ENCODE data around the gene ASPRV1.

ASPRV1 gene

DNA sequence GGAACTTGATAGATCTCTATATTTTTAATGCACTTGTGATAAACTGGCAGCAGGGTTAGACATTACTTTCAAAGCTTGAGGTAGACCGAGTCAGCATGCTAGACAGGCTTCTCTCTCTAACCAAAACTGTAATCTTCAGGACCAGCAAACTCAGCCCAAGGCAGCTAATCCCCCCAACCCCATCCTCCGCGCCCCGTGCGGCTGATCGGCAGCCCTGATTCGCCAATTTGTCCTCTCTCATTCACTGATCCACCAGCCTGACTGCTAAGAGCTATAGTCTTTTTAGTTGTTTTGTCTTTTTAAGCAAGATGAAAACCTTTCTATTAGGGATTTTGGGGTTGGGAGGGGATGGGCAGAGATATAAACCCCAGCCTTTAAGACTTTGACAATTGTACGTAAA lies 20.7 kb downstream of the ASPRV1 start:
- no peak for DNase-seq (ENCODE audit: low read depth, low spot score)

DNA sequence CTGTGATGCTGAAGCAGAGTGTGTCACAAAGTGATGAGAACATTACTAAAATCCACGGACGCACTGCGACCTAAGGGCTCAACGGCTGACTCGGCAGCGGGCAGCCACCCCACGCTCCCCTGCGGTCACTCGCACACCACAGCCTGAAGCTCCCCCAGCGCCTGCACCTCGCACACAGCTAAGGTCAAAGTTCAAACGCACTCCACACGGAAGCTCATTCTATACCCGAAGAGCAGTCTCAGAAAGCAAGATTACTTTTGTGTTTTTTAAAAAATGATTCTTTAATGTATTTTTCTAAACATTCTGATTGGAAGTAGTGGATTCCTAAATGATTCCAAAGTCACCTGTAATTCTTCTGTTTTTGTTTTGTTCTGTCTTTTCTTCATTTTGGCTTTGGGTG lies 21.7 kb downstream of the ASPRV1 start:
- no peak for DNase-seq (ENCODE audit: low read depth, low spot score)

DNA sequence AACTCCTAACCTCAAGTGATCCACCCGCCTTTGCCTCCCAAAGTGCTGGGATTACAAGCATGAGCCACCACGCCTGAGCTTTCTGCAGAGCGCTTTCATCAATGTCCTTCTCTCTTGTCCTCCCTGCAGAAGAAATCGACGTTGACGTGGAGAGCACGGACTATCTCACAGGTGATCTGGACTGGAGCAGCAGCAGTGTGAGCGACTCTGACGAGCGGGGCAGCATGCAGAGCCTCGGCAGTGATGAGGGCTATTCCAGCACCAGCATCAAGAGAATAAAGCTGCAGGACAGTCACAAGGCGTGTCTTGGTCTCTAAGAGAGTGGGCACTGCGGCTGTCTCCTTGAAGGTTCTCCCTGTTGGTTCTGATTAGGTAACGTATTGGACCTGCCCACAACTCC lies 23.5 kb downstream of the ASPRV1 start:
- DNase-seq (ENCODE audit: low read depth, low spot score), result no peak

DNA sequence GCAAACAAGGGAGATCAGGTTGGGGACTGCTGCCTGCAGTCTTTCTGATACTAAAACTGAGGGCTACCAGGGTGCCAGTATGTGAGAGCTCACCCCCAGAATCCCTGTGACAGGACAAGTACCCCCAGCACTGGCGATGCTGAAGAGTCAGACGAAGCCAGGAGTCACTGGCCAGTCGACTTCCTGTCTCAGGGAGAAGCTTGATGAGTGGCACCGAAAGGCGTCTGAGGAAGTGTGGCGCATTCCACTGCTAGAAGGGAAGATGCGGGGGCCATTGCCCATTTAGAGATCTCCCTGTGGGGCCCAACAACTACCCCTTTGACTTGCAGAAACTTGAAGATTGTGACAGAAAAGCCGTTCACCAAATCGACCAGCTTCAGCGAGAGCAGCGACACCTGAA lies 24.5 kb downstream of the ASPRV1 start:
- no peak for DNase-seq (ENCODE audit: low read depth, low spot score)

DNA sequence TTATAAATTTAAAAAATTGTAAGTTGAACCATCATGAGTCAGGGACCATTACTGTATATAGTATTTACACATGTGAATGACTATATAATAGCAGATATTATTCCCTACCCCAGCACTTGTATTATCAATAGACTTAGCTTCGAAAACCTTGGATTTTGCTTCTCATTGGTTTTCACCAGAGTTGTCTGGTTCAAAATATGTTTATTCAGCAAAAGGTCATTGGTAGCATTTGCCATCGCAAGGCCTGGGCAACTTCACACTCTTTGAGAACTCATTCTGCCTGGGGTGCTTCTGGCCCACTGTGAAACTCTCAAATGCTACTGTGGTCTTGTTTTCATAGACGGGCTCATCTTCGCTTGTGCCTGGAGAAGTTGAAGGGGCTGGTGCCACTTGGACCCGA lies 26.4 kb downstream of the ASPRV1 start:
- DNase-seq (ENCODE audit: low read depth, low spot score), result no peak

DNA sequence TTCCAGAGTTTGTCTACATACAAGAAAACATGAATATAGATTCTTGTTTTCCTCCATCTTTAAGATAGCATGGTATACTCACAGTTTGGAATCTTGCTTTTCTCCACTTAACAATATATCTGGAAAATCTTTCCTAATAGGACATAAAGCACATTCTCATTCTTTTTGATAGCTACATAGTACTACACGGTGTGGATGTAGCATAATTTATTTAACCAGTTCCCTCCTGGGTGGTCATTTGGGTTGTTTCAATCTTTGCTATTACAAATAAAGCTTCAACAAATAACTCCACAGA lies 26.9 kb downstream of the ASPRV1 start:
- no peak for DNase-seq (ENCODE audit: low read depth, low spot score)

DNA sequence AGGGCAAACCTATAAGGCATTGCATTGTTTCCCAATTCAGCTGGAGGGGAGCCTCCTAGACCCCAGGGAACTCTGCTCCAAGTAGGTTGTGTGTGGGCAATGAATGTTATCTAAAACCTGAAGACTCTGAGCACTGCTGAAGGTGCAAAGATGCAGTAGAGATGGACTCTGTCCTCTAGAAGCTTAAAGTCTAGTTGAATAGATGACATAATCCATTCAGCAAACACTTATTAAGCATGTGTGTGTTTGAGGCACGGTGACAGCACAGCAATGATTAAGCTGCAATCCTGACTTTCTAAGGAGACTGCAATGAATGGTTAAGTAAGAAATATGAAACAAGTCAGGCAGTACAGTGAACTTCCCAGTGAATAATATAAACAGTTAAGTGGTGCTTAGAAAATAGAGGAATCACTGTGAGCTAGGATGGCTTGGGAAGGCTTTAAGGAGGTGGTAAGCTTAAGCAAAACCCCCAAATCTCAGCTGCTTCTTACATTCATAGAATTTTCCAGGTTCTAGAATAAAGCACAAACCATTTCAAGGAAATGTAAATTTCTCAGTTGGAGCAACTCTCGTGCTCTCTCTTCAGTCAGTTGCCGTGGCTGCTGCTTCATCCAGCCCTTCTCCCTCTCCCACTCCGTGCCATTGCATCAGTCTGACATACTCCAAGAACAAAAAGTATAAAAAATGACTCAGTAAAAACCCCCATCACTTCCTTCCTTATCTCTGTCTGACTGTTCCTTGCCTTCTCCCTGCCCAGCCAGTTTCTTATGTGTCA lies 27.4 kb downstream of the ASPRV1 start:
- DNase-seq (ENCODE audit: low read depth, low spot score), result no peak

DNA sequence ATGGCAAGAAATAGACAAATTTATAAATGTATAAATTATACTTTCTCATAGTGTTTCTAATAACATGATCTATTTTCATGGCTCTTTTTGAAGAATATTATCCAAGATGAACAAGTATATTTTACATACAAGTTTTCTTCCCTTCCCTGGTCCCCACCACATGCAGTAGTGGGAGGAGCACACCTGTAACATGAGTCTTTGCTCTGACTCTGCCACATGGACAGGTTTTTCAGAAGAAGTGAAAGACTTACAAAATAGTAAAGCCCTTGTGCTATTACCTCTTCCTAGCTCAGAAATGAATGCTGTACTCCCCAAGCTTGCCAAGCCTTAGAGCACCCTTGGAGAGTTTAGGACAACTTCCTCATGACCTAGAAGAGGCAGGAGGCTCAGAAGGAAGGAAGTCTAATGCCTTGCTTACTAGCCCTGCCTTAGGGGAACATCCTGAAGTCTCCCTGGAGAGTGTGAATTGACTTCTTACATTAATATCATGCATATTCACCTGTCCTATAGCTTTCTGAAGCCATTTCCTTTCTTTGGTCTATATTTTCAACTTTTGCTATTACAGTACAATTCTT lies 28.1 kb downstream of the ASPRV1 start:
- no peak for DNase-seq (ENCODE audit: low read depth, low spot score)

DNA sequence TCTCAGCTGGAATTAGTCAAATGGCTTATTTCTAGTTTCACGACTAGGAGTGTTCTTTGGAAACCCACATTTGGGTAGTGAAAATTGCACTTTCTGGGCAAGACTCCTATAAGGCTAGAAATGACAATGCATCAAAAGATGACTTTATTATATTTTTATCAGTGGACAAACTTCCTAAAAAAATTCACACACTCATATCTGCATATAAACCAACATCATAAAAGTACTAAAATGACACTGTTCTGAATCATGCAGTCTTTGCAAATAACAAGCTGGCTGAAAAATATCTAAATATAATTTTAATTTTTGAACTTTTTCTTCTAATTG lies 28.9 kb downstream of the ASPRV1 start:
- DNase-seq (ENCODE audit: low read depth, low spot score), result no peak

DNA sequence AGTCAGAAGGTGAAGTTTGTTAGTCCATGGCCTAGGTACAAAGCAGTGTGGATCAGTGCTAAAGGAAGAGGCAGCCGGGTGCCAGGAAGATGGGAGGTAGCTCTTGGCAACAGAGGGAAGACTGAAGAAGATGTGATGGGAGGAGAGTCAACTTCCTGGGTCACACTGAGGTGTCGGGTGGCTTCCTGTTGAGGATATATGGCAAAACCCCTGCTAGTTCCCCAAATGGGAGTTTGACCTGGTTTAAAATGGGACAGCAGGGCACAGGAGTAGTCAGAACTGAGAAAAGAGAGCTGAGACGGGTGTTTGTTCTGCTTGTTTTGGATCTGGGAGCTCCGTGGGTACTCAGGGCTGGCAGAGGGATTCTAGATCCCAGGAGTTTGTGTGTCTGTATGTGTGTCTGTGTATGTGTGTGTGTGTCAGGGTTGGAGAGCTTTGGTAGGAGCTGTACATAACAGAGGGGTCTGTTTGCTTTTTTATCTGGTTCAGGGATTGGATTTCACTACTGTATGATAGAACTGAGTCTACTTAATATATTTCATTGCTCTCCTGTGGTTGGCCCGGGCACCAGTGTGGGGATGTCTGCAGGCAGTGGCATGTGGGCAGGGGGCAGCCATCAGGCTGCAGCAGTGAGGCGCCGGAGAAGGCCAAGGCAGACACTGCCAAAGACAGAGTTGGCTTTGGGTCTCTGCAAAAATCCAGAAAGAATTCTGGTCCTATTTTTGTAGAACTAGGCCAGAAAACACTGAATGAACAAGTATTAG lies 29.4 kb downstream of the ASPRV1 start:
- no peak for DNase-seq (ENCODE audit: low read depth, low spot score)

DNA sequence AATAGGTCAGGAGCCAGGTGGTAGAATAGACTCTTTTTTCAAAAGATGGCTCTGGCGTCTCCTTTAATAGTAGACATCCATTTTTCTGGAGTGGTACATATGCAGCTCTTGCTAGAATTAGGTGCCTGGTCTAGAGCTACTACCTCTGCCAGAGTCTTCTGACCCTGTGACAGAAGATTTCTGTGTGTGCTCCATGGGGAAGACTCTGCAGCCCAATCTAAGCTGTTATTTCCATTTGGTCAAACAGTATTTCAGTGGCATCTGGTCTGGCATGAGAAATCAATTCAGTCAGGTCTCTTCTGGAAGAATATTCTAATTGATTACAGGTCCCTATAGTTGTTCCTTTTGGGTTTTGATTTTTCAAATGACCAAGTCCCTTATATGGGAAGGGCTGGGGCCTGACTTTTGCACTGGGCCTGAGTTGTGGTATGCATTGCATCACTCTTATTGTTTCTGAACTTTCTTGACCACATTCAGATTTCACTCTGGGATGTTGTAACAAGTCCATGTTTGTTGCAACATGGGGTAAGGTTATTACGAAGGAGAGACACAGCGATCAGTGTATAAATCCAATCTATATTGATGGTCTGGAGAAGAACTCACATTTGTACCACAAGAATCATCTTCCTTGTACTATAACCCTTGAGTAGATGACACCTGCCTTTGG lies 34.4 kb downstream of the ASPRV1 start:
- no peak for DNase-seq (ENCODE audit: low read depth, low spot score)

DNA sequence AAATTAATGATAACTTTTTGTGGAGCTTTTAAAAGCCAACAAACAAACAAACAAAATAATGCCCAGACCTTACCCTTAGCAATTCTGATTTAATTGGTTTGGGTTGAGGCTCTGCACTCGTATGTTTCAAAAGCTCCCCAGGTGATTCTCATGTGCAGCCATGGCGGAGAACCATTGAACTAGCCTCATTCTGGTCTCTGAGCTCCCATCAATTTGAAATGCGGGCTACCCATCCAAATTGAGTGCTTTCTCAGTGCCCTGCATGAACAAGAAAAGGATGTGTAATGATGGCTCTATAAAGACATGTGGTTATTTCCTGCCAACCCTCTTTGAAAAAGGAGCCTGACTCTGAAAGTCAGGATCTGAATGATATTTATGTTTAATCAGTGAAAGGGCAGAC lies 38.3 kb downstream of the ASPRV1 start:
- DNase-seq (ENCODE audit: low read depth, low spot score), result no peak

DNA sequence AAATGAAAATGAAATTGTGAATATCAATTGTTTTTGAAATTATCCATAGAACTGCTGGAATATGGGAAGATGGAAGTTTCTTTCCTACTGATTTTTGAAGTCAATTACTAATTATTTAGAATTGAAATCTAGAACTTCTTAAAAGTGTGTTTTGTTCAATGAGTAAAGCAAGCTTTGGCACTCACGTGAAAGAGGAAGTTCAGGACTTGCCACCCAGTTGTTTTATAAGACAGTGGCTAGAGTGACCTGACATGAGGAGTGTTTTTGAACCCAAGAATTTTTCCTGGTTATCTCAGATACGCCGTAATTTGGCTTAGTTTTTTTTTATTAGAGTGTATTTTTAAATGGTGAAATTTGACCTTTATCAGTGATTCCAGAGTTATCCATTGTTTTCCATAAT lies 43.0 kb downstream of the ASPRV1 start:
- no peak for DNase-seq (ENCODE audit: low read depth, low spot score)

DNA sequence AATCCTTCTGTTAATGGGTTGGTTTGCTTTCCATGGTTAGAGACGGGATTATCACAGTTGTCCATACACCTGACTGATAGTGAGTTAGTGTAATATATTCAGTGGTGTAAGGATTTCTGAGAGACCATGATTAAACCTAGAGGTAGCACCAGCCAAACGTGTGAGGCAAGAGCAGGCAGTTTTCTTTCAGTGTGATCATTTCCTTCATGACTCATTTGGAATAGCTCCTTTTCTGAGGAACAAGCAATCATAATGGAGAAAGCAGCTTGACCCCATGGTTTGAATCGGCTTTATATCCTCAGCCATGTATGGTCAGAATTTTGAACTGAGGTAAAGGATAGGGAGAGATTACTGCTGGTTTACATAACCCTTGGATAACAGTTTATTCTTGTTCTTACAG lies 43.6 kb downstream of the ASPRV1 start:
- no peak for DNase-seq (ENCODE audit: low read depth, low spot score)

DNA sequence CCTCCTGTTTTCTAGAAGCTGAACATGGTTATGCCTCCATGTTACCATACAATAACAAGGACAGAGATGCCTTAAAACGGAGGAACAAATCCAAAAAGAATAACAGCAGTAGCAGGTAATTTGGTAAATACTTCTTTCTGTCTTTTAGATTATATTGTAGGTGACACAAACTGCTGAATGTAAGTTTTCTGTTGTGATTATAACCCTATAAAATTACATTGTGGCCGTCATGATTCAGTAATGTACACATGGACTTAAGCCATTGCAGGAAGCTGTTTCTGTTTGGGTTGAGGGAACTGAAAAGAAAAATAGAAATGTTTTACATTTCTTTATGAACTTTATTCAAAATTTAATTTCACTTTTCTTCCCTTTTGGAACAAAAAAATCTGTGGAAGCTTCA lies 45.3 kb downstream of the ASPRV1 start:
- no peak for DNase-seq (ENCODE audit: low read depth, low spot score)

DNA sequence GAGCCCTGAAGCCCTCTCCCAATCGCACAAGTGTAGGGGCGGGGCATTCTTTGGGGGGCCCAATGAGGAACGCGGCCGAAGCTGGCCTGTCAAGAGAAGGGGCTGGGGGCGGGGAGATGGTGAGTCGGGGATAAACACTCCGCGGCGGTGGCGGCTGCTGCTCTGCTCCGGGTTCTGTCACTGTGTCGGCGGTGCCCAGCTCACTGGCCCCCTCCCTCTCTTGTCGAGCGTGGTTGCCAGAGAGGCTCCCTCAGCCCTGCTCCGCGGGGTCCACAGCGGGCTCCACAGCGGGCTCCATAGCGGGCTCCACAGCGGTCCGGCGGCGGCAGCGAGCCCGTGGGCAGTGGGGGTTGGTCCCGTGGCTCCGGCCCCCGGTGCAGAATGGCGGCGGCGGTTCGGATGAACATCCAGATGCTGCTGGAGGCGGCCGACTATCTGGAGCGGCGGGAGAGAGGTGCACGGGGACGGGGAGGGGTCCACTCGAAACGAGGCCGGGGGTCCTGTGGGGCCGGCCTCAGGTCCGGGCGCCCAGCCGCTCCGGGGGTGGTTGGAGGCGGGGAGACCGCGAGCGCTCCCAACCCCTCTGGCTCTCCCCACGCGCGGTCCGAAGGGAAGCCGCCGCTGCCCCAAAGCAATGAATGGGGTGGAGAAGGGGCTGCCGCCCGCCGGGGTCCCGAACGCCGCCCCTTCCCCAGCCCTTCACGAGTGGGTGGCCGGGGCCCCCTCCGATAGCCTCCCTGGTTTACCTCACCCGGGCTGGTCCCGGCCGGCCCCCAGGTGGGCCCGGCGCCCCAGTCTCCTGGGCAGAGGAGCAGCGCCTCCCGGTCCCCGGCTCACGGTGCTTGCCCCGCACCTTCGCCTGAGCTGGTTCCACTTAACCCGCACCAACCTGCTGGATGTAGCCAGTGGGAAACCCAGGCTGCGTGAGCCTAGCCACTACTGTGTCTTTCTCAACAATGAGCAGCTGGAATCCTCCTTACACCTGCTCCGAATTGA lies 46.2 kb downstream of the ASPRV1 start, which contains the start of gene MXD1:
Gene MXD1, plus strand, starts transcription at position 160 of the 996 bp plus-strand sequence. Its CDS starts 222 bp downstream, at position 382.
- DNase-seq (ENCODE audit: low read depth, low spot score), result no peak

DNA sequence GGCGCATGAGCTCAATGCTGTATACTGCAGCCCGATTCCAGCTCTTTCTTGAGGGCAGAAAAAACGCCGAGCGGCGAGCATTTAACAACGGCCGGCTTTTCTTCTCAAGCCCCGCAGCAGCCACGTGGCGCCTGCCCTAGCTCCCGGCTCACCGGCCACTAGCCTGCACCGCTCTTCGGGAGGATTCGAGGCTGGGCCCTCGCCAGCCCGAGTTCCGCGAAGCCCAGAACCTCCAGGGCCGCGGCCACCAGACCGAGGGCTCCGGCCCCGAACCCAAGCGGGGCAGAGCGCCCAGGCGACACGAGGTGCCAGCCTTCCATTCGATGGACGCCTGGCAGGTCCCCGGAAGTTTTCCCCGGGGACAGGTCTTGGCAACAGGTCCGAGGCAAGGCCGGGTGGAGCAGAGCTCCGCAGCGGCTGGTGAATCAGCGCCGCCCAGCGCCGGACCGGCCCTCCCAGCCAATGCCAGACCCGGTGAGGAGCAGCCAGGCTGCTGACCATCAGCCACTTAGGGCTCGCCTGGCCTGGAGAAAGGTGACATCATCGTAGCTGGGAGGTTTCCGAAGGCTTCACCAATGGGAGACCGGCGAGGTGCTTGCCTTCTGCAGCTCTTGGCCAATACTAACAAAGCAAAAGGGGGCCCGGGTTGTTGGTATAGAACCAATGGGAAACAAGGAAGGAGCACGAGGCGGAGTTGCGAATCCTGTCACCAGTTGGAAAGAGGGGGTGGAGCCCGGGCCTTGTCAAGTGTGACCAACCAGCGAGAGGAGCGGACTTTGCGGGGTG lies 47.1 kb downstream of the ASPRV1 start:
- peak; percentile 100 for DNase-seq (ENCODE audit: low read depth, low spot score)

DNA sequence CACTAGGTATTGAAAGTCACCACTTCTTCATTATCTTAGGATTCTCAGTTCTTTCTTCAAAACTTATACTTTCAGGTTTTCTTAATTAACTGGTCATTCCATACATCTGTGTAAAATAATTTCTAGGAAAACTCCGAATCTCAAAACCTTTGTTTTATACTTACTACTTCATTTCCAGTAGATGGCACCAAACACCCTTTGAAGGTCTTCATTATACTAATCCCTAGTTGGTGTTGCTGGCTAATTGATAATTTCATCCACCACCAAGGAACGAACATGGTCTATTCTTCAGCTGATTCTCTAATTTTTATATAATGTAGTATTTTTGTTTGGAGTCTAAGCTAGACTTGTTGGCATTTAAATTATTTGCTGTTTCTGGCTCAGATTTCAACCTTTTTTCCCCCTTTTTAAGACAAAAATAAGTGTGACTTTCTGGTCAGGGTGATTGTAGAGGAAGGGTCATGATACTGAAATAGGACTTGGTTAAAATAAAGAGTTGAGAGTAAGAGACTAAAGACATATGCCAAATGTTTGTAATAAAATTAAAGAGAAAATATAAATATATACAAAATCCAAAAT lies 49.4 kb downstream of the ASPRV1 start:
- DNase-seq (ENCODE audit: low read depth, low spot score), result no peak
